Smooth muscle cell (in vitro differentiated cells): ENCODE data around the gene KRTCAP2. TPM values are rescaled to one million over a fixed set of nuclear protein-coding genes. Genes with fewer than 3 reads are reported as not detected.

ENCODE experiments used
- DNase-seq: peaks from one replicate; lab custom pipeline; 2025; ENCODE audit not compliant: unreplicated experiment; lab: John Stamatoyannopoulos, UW
- H2AFZ ChIP-seq: fragments of 200-600 bp; sonication (generic); 2 replicates; pipeline ENCODE4 v1.6.0; 2016; ENCODE audit warnings: antibody characterized with exemption, low read depth, mild to moderate bottlenecking
- H3F3A ChIP-seq: fragments of 200-600 bp; sonication (generic); 2 replicates; pipeline ENCODE4 v1.6.0; 2017; ENCODE audit warnings: antibody characterized with exemption, low read depth
- H3K27ac ChIP-seq: fragments of 200-600 bp; sonication (generic); 2 replicates; pipeline ENCODE4 v1.5.1; 2016; ENCODE audit warnings: low read depth, mild to moderate bottlenecking
- H3K27me3 ChIP-seq: fragments of 200-600 bp; sonication (generic); 2 replicates; pipeline ENCODE4 v1.6.1; 2016; ENCODE audit warnings: low read depth, mild to moderate bottlenecking
- H3K36me3 ChIP-seq: fragments of 200-600 bp; sonication (generic); 2 replicates; pipeline ENCODE4 v1.5.1; 2016; ENCODE audit warnings: low read depth
- H3K4me1 ChIP-seq: fragments of 200-600 bp; sonication (generic); 2 replicates; pipeline ENCODE4 v1.5.1; 2016; ENCODE audit warnings: low read depth
- H3K4me2 ChIP-seq: fragments of 200-600 bp; sonication (generic); 2 replicates; pipeline ENCODE4 v1.6.0; 2016; ENCODE audit warnings: mild to moderate bottlenecking
- H3K4me3 ChIP-seq: fragments of 200-600 bp; sonication (generic); 2 replicates; pipeline ENCODE4 v1.5.1; 2016; ENCODE audit warnings: mild to moderate bottlenecking
- H3K79me2 ChIP-seq: fragments of 200-600 bp; sonication (generic); 2 replicates; pipeline ENCODE4 v1.6.0; 2016; ENCODE audit warnings: low read depth, mild to moderate bottlenecking
- H3K9ac ChIP-seq: fragments of 200-600 bp; sonication (generic); 2 replicates; pipeline ENCODE4 v1.6.0; 2016; ENCODE audit warnings: low read depth
- H3K9me3 ChIP-seq: fragments of 200-600 bp; sonication (generic); replicated peaks from 2 replicates; pipeline ENCODE4 v1.5.1; 2016; ENCODE audit warnings: low read depth
- H4K20me1 ChIP-seq: fragments of 200-600 bp; sonication (generic); 2 replicates; pipeline ENCODE4 v1.6.0; 2016; ENCODE audit warnings: low read depth
- CTCF ChIP-seq: fragments of 200-600 bp; sonication (generic); IDR thresholded peaks from 2 replicates; pipeline ENCODE4 v1.5.1; 2017; ENCODE audit warnings: borderline replicate concordance, mild to moderate bottlenecking, antibody characterized with exemption; ENCODE audit not compliant: insufficient read depth, poor library complexity, severe bottlenecking
- WGBS: methylation state at CpG from one replicate; pipeline ENCODE4 v1.1.7; 2016; ENCODE audit warnings: low lambda C conversion rate; 5-methylcytosine and 5-hydroxymethylcytosine counted together
- polyA plus RNA-seq: library from polyadenylated mRNA; unstranded; fragments of >200 nt; fragmentation: Nextera tagmentation; extraction: Ambion mirVana; gene quantifications from 2 replicates; pipeline ENCODE4 v1.2.1, GENCODE V29; 2016
- total RNA-seq: library from RNA; depleted of rRNA; stranded (reverse); fragments of >200 nt; gene quantifications from 2 replicates; pipeline ENCODE4 v1.2.3, GENCODE V29; 2014

Gene KRTCAP2
- total and polyA plus RNA-seq, 2 experiments from 2014 or later, result 283 to 607 TPM

GRCh38 chr1:155178441-155179111, 5.5 kb upstream of the KRTCAP2 start:
- Histone ChIP-seq H3K4me3 (no peak overlapping the region), H3K9ac (no peak overlapping the region), H3F3A (no peaks in the 10 kb centered on the region), H3K27ac (no peak overlapping the region), H4K20me1 (no peaks in the 10 kb centered on the region), H3K36me3 (no peaks in the 10 kb centered on the region), H2AFZ (no peak overlapping the region), H3K9me3 (no peaks in the 10 kb centered on the region), H3K4me1 (no peaks in the 10 kb centered on the region), H3K27me3 (no peaks in the 10 kb centered on the region), H3K4me2 (no peak overlapping the region), H3K79me2 (no peaks in the 10 kb centered on the region)
- 93% methylated on average over 18 of the region's 30 CpGs for WGBS
- DNase-seq, result no peak
- no peak for TF ChIP-seq CTCF

DNA sequence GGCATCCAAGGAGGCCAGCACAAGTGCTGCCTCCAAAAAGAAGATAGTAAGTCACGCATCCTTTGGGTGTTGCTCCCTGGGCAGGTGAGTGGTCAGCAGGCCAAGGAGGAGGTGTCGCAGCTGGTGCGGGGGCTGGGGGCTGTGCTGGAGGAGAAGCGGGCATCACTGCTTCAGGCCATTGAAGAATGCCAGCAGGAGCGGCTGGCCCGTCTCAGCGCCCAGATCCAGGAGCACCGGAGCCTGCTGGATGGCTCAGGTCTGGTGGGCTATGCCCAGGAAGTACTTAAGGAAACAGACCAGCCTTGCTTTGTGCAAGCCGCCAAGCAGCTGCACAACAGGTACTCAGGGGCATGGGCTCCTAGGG, 4.8 kb upstream of the KRTCAP2 start:
- Histone ChIP-seq H3K4me3 (no peak overlapping the region), H4K20me1 (no peaks in the 10 kb centered on the region), H2AFZ (no peak overlapping the region), H3K4me2 (no peak overlapping the region), H3K9me3 (no peaks in the 10 kb centered on the region), H3K9ac (no peak overlapping the region), H3K4me1 (no peaks in the 10 kb centered on the region), H3K27ac (no peak overlapping the region), H3F3A (no peaks in the 10 kb centered on the region), H3K79me2 (no peaks in the 10 kb centered on the region), H3K36me3 (no peaks in the 10 kb centered on the region), H3K27me3 (no peaks in the 10 kb centered on the region)
- no peak for TF ChIP-seq CTCF
- no peak for DNase-seq
- WGBS, result 98% methylated on average over 9 of the region's 9 CpGs

DNA sequence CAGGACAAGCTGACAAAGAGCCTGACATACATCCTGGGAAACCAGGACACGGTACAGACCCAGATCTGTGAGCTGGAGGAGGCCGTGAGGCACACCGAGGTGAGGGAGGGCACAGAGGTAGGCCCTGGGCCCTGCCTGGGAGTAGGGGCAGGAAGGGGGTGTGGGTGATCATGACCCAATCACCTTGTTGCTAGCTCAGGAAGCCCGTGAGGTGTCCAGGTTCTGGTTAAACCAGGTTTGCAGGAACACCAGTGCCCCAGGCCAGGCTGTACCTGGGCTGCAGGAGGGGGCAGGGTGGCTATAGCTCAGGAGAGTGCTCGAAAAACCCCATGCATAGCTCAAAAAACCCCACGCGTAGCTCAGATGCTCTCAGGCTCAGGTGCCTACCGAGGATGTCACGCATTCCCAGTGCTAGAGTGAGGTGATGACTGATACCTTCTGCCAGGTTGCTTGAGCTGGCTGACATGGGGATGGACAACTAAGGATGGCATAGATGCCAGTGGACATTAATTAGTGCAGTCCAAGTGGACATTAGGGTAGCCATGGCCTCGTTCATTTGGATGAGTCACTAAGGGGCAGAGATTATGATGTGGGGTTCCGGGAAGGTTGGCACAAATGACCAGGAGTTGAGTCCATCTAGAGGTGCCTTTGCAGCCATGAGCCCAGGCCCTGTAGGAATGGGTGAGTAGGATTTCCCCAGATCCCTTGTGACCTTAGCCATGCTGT, 4.3 kb upstream of the KRTCAP2 start:
- peaks cover under 1% of the 10 kb centered on the region for H3K4me1 ChIP-seq
- H3K9me3 ChIP-seq, result no peaks in the 10 kb centered on the region
- no peak for DNase-seq
- H3F3A ChIP-seq, result no peaks in the 10 kb centered on the region
- no peak for TF ChIP-seq CTCF
- H3K4me3 ChIP-seq, result no peak overlapping the region
- no peak overlapping the region for H3K4me2 ChIP-seq
- H3K9ac ChIP-seq, result no peak overlapping the region
- no peak overlapping the region for H2AFZ ChIP-seq
- WGBS, result 87% methylated on average over 11 of the region's 11 CpGs
- no peaks in the 10 kb centered on the region for H4K20me1 ChIP-seq
- no peaks in the 10 kb centered on the region for H3K27me3 ChIP-seq
- no peaks in the 10 kb centered on the region for H3K36me3 ChIP-seq
- H3K27ac ChIP-seq, result no peak overlapping the region
- H3K79me2 ChIP-seq, result peaks cover 1% of the 10 kb centered on the region
